Inflammatory macrophage treated with lipopolysaccharide for 4 hours (primary cell): ENCODE data around the gene MC4R.

ENCODE experiments used
- DNase-seq: peaks from one replicate; pipeline ENCODE4 v3.0.0-alpha.2; 2020

Gene MC4R

DNA sequence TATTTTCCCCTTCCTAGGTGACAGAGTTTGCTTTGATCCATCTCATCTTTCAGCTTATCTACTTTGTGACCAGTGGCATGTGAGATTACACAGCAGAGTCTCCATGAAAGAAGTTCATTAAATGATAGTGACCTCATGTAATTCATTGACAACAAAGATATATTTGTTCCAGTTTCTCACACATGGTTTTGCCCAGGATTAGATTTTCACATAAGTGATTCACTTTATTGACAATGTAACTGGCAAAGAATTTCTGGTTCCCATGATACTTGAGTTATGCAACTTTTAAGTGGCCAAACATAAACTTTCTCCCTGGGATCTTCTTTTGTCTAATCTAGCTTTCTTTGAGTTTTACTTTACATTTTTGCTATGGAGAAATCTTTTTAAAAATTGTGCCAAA is 50.0 kb downstream of the MC4R start:
- no peak for DNase-seq
